Measurements from ENCODE around the gene ZNF318.

- TF ChIP-seq, protein P1, sequence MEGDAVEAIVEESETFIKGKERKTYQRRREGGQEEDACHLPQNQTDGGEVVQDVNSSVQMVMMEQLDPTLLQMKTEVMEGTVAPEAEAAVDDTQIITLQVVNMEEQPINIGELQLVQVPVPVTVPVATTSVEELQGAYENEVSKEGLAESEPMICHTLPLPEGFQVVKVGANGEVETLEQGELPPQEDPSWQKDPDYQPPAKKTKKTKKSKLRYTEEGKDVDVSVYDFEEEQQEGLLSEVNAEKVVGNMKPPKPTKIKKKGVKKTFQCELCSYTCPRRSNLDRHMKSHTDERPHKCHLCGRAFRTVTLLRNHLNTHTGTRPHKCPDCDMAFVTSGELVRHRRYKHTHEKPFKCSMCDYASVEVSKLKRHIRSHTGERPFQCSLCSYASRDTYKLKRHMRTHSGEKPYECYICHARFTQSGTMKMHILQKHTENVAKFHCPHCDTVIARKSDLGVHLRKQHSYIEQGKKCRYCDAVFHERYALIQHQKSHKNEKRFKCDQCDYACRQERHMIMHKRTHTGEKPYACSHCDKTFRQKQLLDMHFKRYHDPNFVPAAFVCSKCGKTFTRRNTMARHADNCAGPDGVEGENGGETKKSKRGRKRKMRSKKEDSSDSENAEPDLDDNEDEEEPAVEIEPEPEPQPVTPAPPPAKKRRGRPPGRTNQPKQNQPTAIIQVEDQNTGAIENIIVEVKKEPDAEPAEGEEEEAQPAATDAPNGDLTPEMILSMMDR (IDR thresholded peaks at IDR 0.05): no peak
- TF ChIP-seq EZH2 (IDR thresholded peaks at IDR 0.05; ENCODE audit: borderline replicate concordance, insufficient read depth, low read depth, low read length, poor library complexity, severe bottlenecking): no peak
These were observed 38.8 kb upstream of the ZNF318 start for GRCh38 chr6:43408259-43408658.

All from B cell (primary cell).